NB4 (cell line): ENCODE measurements around the gene FN1.
"Not testable (repeated sequence)": the region's sequence is repeated elsewhere in the genome, so short reads cannot be mapped to it uniquely, and the experiment has no call there.

Experiments
- DNase-seq: peaks from one replicate; pipeline ENCODE4 v3.0.0; 2010; ENCODE audit warnings: low read depth
- H3K4me3 ChIP-seq: one replicate; pipeline ENCODE4 v1.5.1; 2011; ENCODE audit warnings: mild to moderate bottlenecking, low read depth, low read length, moderate library complexity
- MYC ChIP-seq: IDR thresholded peaks from 2 replicates; pipeline ENCODE4 v1.6.1; 2011; ENCODE audit warnings: low read depth, low read length
- POLR2A ChIP-seq: IDR thresholded peaks from 2 replicates; pipeline ENCODE4 v1.6.1; 2011; ENCODE audit warnings: mild to moderate bottlenecking; ENCODE audit not compliant: insufficient read length; ENCODE audit errors: extremely low read depth
- TF ChIP-seq, protein P1 (sequence below): IDR thresholded peaks from 2 replicates; pipeline ENCODE4 v1.6.1; 2011; ENCODE audit warnings: low read depth, low read length
- TF ChIP-seq, protein P2 (sequence below): IDR thresholded peaks from one replicate; pipeline ENCODE4 v1.5.1; 2012; ENCODE audit warnings: low read depth, low read length

Gene FN1

DNA sequence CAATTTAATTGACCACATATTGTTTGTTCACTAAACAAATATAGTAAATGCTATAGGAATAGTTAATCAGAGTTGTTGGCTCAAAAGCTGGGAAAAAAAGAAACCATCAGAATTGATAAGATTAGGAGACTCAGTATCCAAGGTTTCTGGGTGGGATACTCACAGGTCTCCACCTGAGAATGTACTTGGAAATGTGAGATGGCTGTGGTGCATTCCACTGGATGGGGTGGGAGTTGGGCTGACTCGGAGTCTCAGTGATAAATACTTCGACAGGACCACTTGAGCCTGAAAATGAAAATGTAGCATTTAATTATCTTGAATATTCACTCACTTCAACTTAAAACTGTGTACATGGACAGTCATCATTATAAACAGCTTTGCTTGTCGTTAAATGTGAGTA, 21.2 kb downstream of the FN1 start:
- no peak for DNase-seq
- no peak overlapping the region for H3K4me3 ChIP-seq
- TF ChIP-seq MYC (no peak), POLR2A (no peak)
- TF ChIP-seq, protein P1, sequence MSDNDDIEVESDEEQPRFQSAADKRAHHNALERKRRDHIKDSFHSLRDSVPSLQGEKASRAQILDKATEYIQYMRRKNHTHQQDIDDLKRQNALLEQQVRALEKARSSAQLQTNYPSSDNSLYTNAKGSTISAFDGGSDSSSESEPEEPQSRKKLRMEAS: no peak
- TF ChIP-seq, protein P2, sequence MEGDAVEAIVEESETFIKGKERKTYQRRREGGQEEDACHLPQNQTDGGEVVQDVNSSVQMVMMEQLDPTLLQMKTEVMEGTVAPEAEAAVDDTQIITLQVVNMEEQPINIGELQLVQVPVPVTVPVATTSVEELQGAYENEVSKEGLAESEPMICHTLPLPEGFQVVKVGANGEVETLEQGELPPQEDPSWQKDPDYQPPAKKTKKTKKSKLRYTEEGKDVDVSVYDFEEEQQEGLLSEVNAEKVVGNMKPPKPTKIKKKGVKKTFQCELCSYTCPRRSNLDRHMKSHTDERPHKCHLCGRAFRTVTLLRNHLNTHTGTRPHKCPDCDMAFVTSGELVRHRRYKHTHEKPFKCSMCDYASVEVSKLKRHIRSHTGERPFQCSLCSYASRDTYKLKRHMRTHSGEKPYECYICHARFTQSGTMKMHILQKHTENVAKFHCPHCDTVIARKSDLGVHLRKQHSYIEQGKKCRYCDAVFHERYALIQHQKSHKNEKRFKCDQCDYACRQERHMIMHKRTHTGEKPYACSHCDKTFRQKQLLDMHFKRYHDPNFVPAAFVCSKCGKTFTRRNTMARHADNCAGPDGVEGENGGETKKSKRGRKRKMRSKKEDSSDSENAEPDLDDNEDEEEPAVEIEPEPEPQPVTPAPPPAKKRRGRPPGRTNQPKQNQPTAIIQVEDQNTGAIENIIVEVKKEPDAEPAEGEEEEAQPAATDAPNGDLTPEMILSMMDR: no peak

DNA sequence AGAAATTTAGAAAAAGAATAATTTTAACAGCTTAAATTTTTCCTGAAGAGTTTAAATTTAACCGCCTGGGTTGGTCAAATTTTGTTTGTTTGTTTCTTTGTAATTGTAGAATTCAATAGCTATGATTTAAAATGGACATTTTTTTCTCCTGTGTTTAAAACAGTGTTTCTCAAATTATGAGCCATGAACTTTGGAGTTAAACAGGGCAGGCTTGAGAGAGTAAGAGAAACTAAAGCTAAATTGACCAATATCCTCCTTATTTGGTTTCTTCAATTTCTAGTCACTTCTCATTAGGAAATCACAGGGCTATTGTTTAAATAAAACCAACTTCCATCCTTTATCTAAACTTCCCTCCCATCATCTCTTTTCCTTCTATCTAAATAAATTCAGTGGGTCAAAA, 21.9 kb downstream of the FN1 start:
- TF ChIP-seq, protein P1: no peak
- no peak for TF ChIP-seq MYC
- TF ChIP-seq, protein P2: no peak
- TF ChIP-seq POLR2A: no peak
- DNase-seq: no peak
- H3K4me3 ChIP-seq: no peak overlapping the region

DNA sequence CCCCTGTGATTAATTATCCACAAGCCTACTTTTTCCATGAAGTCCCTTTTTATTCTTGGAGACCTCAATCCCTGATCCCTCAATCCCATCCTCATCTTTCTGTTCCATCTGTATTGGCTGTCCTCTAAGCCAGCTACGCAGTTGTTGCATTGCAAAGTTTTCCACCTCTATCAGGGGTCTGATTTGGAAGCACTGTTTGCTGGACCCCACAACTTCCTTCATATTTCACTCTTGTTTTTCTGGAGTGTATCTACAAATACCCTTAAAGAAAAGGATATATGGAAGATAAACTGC, 22.4 kb downstream of the FN1 start:
- no peak for TF ChIP-seq POLR2A
- TF ChIP-seq, protein P2: no peak
- TF ChIP-seq MYC: no peak
- TF ChIP-seq, protein P1: no peak
- H3K4me3 ChIP-seq: no peak overlapping the region

DNA sequence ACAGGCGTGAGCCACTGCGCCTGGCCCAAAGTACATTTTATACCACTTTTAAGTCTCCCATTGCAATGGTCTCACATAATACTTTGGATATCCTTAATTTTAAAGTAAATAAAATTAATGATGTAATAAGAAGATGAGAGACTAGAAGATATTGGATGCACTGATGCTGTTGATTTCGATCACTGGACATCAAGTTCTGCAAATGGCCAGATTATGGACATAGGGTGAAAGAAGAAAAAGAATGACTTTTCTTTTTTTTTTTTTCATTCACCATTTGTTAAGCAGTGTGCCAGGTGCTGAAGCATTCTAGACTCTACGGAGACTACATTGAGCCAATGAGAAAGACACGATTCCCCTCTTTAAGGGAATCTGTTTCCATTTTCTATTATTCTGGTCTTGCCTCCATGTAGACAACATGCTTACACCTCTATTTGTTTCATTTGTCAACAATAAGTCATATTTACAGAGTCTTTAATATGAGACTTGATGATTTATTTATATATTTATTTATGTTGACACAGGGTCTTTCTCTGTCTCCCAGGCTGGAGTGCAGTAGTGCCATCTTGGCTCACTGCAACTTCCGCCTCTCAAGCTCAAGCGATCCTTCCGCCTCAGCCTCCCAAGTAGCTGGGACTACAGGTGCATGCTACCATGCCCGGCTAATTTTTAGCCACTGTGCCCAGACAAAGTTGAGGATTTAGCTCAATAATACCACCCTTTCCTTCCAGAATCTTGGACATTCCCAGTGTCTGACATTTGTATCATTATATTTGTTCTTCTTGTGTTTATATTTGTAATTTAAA, 23.7 kb downstream of the FN1 start:
- no peak overlapping the region for H3K4me3 ChIP-seq

More for the DNA sequence above, 22.4 kb downstream of the FN1 start:
- no peak for DNase-seq

DNA sequence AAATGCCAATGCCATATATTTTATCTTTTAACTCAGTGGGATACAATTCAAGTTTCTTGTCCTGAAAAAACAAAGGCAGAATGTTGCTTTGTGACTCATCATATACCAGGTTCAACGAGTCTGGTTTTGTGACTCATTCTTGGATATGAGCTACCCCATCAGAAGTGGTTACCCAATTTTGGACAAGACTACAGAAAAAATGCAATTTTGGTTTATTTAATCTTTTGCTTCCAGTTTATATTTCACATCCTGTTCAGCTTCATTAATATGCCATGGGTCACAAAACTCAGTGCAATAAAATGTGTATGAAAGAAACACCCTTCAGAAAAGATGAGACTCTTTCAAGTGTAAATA, 25.0 kb downstream of the FN1 start:
- DNase-seq: peak; percentile 55
- H3K4me3 ChIP-seq: no peak overlapping the region

More for the DNA sequence above, 23.7 kb downstream of the FN1 start:
- no peak for TF ChIP-seq POLR2A
- no peak for TF ChIP-seq MYC
- TF ChIP-seq, protein P2: no peak
- TF ChIP-seq, protein P1: no peak
- DNase-seq: no peak

DNA sequence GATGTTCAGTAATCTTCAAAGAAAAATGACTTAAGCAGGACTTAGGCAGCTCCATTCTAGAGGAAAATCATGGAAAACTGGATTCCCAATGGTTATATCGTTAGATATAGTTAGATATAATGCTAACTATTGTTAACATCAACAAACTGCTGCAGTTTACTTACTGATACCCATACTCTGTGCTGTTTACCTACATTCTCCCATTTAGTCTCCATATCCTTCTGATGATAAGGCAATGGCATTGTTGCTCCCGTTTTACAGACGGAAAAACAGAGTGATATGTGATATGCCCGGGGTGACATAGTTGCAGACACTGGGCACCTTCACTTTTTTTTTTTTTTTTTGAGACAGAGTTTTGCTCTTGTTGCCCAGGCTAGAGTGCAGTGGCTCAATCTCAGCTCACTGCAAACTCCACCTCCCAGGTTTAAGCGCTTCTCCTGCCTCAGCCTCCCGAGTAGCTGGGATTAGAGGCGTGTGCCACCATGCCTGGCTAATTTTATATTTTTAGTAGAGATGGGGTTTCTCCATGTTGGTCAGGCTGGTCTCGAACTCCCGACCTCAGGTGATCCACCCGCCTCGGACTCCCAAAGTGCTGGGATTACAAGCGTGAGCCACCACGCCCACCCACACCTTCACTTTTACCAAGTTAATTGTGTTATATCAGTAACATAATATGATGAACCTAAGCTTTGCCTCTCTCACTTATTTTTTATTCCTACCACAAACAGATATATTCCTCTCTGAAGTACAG, 25.5 kb downstream of the FN1 start:
- H3K4me3 ChIP-seq, DNase-seq: not testable (repeated sequence)

More for the DNA sequence above, 25.0 kb downstream of the FN1 start:
- TF ChIP-seq, protein P1: no peak
- no peak for TF ChIP-seq POLR2A
- TF ChIP-seq, protein P2: no peak
- TF ChIP-seq MYC: no peak
